HL-60 (cell line): Measurements from ENCODE around the gene ESPNL.

Experiments used
- POLR2AphosphoS5 ChIP-seq: IDR thresholded peaks from 2 replicates; pipeline ENCODE4 v1.6.1; 2012; ENCODE audit warnings: low read depth
- REST ChIP-seq: IDR thresholded peaks from 2 replicates; pipeline ENCODE4 v1.6.1; 2012; ENCODE audit warnings: low read depth; ENCODE audit not compliant: insufficient replicate concordance
- TF ChIP-seq, protein P1 (sequence below): IDR thresholded peaks from one replicate; pipeline ENCODE4 v1.5.1; 2011; ENCODE audit warnings: low read length, control low read depth, inconsistent platforms; ENCODE audit not compliant: insufficient read depth

GRCh38 chr2:238104226-238104690 is 4.1 kb downstream of the ESPNL start:
- TF ChIP-seq, protein P1, sequence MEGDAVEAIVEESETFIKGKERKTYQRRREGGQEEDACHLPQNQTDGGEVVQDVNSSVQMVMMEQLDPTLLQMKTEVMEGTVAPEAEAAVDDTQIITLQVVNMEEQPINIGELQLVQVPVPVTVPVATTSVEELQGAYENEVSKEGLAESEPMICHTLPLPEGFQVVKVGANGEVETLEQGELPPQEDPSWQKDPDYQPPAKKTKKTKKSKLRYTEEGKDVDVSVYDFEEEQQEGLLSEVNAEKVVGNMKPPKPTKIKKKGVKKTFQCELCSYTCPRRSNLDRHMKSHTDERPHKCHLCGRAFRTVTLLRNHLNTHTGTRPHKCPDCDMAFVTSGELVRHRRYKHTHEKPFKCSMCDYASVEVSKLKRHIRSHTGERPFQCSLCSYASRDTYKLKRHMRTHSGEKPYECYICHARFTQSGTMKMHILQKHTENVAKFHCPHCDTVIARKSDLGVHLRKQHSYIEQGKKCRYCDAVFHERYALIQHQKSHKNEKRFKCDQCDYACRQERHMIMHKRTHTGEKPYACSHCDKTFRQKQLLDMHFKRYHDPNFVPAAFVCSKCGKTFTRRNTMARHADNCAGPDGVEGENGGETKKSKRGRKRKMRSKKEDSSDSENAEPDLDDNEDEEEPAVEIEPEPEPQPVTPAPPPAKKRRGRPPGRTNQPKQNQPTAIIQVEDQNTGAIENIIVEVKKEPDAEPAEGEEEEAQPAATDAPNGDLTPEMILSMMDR: no peak
- TF ChIP-seq POLR2AphosphoS5 (no peak), REST (no peak)
